Measurements from ENCODE around the gene GPC6. TPM values are rescaled to one million over a fixed set of nuclear protein-coding genes. Genes with fewer than 3 reads are reported as not detected.

The GPC6 gene
- total and polyA plus RNA-seq, 2 donors (not counting 3 experiments of a cell fraction or from before 2014, with no cell fraction given), result 0.01 TPM; not detected in 1

DNA sequence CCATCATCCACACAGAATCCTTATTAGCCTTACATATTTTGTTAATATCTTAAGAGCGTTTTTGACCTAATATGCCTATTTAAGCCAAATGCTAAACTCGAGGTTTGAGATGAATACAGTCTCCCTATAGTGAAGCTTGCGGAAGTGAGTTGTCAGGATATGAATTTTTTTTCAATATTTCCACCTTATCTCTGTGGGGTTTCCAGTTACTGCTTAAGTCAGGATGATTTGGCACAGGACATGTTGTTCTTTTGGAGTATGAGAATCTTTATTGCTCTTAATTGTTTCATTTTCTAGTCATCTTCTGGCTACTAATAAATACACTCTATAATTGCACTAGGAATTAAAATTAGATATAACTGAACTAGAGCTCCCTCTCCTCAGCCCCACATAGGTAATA, 44.2 kb upstream of the GPC6 start:
- Histone ChIP-seq H2AFZ (ENCODE audit: low read depth, low read length) (no peak overlapping the region), H3K9me3 (replicated peaks; ENCODE audit: control insufficient read depth, insufficient read depth, low read length) (peaks cover 3% of the 10 kb centered on the region), H3K4me3 (replicated peaks in 1 of 3; ENCODE audit: insufficient read depth in 1 of 3, low read depth in 1 of 3, low read length in 3 of 3) (no peak overlapping the region), H3K9ac (replicated peaks; ENCODE audit: extremely low read depth, insufficient read depth, low read length) (no peak overlapping the region), H4K20me1 (replicated peaks; ENCODE audit: control insufficient read depth, extremely low read depth, insufficient read depth, low read length) (no peaks in the 10 kb centered on the region), H3K9me1 (replicated peaks; ENCODE audit: control insufficient read depth, extremely low read depth, insufficient read depth, low read length) (no peaks in the 10 kb centered on the region), H3K27ac (ENCODE audit: insufficient read depth, low read depth, low read length) (no peak overlapping the region), H3K4me2 (ENCODE audit: insufficient read depth, low read length) (no peak overlapping the region), H3K4me1 (ENCODE audit: control insufficient read depth, extremely low read depth, insufficient read depth, low read length) (no peaks in the 10 kb centered on the region), H3K27me3 (ENCODE audit: control insufficient read depth in 2 of 2, insufficient read depth in 2 of 2, low read length in 2 of 2) (no peaks in the 10 kb centered on the region), H3K79me2 (ENCODE audit: control insufficient read depth, insufficient read depth, low read length) (no peaks in the 10 kb centered on the region), H3K36me3 (ENCODE audit: control insufficient read depth in 2 of 2, extremely low read depth in 1 of 2, insufficient read depth in 2 of 2, low read length in 2 of 2) (no peaks in the 10 kb centered on the region)
- no peak for FAIRE-seq
- intact Hi-C loops (cut with micrococcal nuclease), result no loop called here
- POLR2A ChIA-PET, result no interaction called here
- dilution Hi-C loops (cut with MboI; ENCODE audit: extremely low pct_ligation_motif_present, low sequenced_read_pairs), result no loop called here
- no TSS peak for BruUV-seq (replicated peaks)
- DNase-seq (ENCODE audit: low read depth, low spot score), result no peak
- TF ChIP-seq GATA2 (IDR thresholded peaks at IDR 0.05; ENCODE audit: insufficient read depth, insufficient read length, low read depth, low read length), result no peak
- no peak for TF ChIP-seq JUN (IDR thresholded peaks at IDR 0.05; ENCODE audit: borderline replicate concordance, insufficient read depth, insufficient read length, low read depth)
- no peak for TF ChIP-seq MYC (IDR thresholded peaks at IDR 0.05; ENCODE audit: low read depth, low read length)
- TF ChIP-seq, protein P1, sequence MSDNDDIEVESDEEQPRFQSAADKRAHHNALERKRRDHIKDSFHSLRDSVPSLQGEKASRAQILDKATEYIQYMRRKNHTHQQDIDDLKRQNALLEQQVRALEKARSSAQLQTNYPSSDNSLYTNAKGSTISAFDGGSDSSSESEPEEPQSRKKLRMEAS (IDR thresholded peaks at IDR 0.05; ENCODE audit: insufficient read depth, insufficient read length), result no peak
- TF ChIP-seq FOS (IDR thresholded peaks at IDR 0.05; ENCODE audit: borderline replicate concordance, insufficient read depth, low read length), result no peak
- TF ChIP-seq, protein P2, sequence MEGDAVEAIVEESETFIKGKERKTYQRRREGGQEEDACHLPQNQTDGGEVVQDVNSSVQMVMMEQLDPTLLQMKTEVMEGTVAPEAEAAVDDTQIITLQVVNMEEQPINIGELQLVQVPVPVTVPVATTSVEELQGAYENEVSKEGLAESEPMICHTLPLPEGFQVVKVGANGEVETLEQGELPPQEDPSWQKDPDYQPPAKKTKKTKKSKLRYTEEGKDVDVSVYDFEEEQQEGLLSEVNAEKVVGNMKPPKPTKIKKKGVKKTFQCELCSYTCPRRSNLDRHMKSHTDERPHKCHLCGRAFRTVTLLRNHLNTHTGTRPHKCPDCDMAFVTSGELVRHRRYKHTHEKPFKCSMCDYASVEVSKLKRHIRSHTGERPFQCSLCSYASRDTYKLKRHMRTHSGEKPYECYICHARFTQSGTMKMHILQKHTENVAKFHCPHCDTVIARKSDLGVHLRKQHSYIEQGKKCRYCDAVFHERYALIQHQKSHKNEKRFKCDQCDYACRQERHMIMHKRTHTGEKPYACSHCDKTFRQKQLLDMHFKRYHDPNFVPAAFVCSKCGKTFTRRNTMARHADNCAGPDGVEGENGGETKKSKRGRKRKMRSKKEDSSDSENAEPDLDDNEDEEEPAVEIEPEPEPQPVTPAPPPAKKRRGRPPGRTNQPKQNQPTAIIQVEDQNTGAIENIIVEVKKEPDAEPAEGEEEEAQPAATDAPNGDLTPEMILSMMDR (IDR thresholded peaks at IDR 0.05; ENCODE audit: extremely low read depth in 1 of 2, insufficient read depth in 1 of 2, low read depth in 1 of 2, low read length in 2 of 2), result no peak
- TF ChIP-seq POLR2AphosphoS5 (IDR thresholded peaks at IDR 0.05; ENCODE audit: insufficient read depth, low read depth, low read length), result no peak
- no peak for TF ChIP-seq POLR2A (IDR thresholded peaks at IDR 0.05; ENCODE audit: low read depth, low read length)
- CTCF ChIA-PET, result no interaction called here

All from endothelial cell of umbilical vein (primary cell).